Upper lobe of left lung (tissue), 4 donors: Measurements from ENCODE around the gene RAB20.

Experiments
- EP300 ChIP-seq, 4 donors: sonication (generic); formaldehyde crosslinking; IDR thresholded peaks; one replicate each; pipeline ENCODE4 v1.5.1; 2017; ENCODE audit warnings: antibody characterized with exemption in 4 of 4, control low read depth in 2 of 4
- POLR2A ChIP-seq, 4 donors: fragments of 450-650 bp; IDR thresholded peaks; one replicate each; pipeline ENCODE4 v1.5.1; 2016 to 2017; ENCODE audit warnings: antibody characterized with exemption in 4 of 4, mild to moderate bottlenecking in 2 of 4

DNA sequence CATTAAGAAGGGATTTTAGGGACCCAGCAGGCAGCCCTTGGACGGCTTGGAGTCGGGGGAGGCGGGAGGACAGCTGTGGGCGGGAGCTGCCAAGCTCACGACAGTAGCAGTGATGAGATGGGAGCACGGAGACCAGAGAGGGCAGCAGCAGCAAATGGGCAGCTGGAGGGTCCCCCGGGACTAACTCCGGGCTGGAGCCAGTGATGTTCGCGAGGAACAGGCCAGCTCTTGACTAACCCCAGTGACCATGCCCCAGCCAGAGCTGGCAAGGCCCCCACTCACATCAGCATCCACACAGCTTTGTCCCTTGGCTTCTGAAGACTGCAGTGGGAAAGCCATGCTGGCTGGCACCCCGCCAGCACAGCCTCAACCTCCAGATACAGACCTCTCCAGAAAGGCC is 81.9 kb downstream of the RAB20 start:
- no peak for TF ChIP-seq EP300 (IDR thresholded peaks at IDR 0.05)
- TF ChIP-seq POLR2A (IDR thresholded peaks at IDR 0.05): no peak
